B cell (primary cell): ENCODE results near the gene VWCE.

Experiments
- CTCF ChIP-seq: fragments of 200-600 bp; IDR thresholded peaks from one replicate; pipeline ENCODE4 v1.8.0; 2022; ENCODE audit warnings: antibody characterized with exemption, mild to moderate bottlenecking
- EZH2 ChIP-seq: IDR thresholded peaks from 2 replicates; pipeline ENCODE4 v1.6.1; 2012; ENCODE audit warnings: borderline replicate concordance, low read depth, mild to moderate bottlenecking, moderate library complexity, low read length; ENCODE audit not compliant: insufficient read depth, poor library complexity, severe bottlenecking

DNA sequence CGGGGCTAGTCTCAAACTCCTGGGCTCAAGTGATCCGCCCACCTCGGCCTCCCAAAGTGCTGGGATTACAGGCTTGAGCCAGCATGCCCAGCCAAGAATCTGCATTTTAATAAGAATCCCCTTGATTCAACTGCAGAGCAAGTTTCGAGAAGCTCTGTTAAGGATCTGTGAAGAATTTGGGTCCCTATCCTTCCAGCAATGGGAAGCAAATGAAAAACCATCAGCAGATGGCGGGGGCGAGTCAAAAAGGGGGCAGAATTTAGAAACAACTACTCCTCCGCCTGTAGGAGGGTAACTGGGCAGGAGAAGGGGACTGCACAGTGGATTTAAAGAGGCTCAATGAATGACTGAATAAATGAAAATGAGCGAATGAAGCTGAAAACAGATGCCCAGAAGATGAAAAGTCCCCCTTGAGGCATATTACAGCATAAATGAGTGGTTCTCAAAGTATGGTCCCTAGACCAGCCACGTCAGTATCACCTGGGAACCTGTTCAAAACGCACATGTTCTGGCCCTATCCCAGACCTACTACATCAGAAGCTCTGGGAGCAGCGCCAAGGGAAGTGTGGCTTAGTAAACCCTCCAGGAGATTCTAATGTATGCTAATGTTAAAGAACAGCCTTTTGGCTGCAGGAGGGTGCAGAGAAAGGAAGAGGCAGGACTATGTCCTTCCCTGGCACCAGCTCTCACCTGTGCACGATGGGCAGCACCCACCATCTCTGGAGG lies 15.0 kb downstream of the VWCE start:
- no peak for TF ChIP-seq CTCF
- no peak for TF ChIP-seq EZH2
